Ovary (tissue), 9 donors: ENCODE measurements around the gene NOS1. TPM values are rescaled to one million over a fixed set of nuclear protein-coding genes. Genes with fewer than 3 reads are reported as not detected.
A peak's percentile ranks its signal among the peaks of the same experiment; 100 is the strongest.

Source experiments
- DNase-seq, 5 donors: peaks; one replicate each; pipeline ENCODE4 v3.0.0-alpha.2; 2019 to 2020
- H3K27ac ChIP-seq, 2 donors: fragments of 200-600 bp; one replicate each; pipeline versions ENCODE4 v1.5.1 to v1.8.0; 2019 to 2022
- H3K27me3 ChIP-seq: fragments of 200-600 bp; one replicate; pipeline ENCODE4 v1.8.0; 2022
- H3K36me3 ChIP-seq: fragments of 200-600 bp; sonication (generic); one replicate; pipeline ENCODE4 v1.5.1; 2019
- H3K4me1 ChIP-seq: one replicate; pipeline ENCODE4 v1.8.1; 2013; ENCODE audit warnings: mild to moderate bottlenecking, moderate library complexity; ENCODE audit not compliant: insufficient read depth
- H3K4me3 ChIP-seq: fragments of 200-600 bp; sonication (generic); one replicate; pipeline ENCODE4 v1.5.1; 2017
- H3K9me3 ChIP-seq, 2 donors: fragments of 200-600 bp in 1 of 2; sonication (generic) in 1 of 2; one replicate each; pipeline versions ENCODE4 v1.5.1 to v1.8.1; 2013 to 2019; ENCODE audit warnings: mild to moderate bottlenecking in 1 of 2, moderate library complexity in 1 of 2
- EP300 ChIP-seq: sonication (generic); formaldehyde crosslinking; IDR thresholded peaks from one replicate; pipeline ENCODE4 v1.6.1; 2017; ENCODE audit warnings: antibody characterized with exemption
- POLR2A ChIP-seq: fragments of 450-650 bp; IDR thresholded peaks from one replicate; pipeline ENCODE4 v1.6.1; 2017; ENCODE audit warnings: antibody characterized with exemption, mild to moderate bottlenecking, moderate library complexity
- WGBS, 3 donors: extraction: QIAGEN DNeasy Blood & Tissue Kit in 1 of 3; methylation state at CpG; one replicate each; pipeline versions ENCODE4 v1.1.5 to v1.1.7; 2013 to 2017; 5-methylcytosine and 5-hydroxymethylcytosine counted together
- intact Hi-C, 4 donors: fragments of 100-400 bp; cut with DNase I; formaldehyde crosslinking; loops; one replicate each; pipeline versions ENCODE4 v1.11.0 to v1.15.1; 2022 to 2023
- polyA plus RNA-seq, 2 donors: library from polyadenylated mRNA; stranded (reverse); fragments of 200-250 nt in 1 of 2; fragments of 350-450 nt in 1 of 2; fragmentation: Illumina TruSeq in 1 of 2; extraction: RNeasy Lipid Tissue Mini Kit (QIAGEN cat#74804) in 1 of 2; gene quantifications; one replicate each; pipeline ENCODE4 v1.2.3, GENCODE V29; 2013 to 2014
- total RNA-seq, 7 donors: library from RNA; depleted of rRNA in 2 of 7; stranded (reverse); fragments of >200 nt in 2 of 7; fragmentation: NEBNext Ultra II Directional in 3 of 7; extraction: Animal tissue kit (Norgen Biotek cat#: 25700) in 3 of 7; gene quantifications; one replicate each; pipeline versions ENCODE4 v1.1.0 to v1.2.4, GENCODE V29; 2016 to 2023
- TF ChIP-seq, protein P1 (sequence below), 3 donors: fragments of 450-650 bp in 2 of 3; fragments of 200-600 bp in 1 of 3; IDR thresholded peaks; one replicate each; pipeline versions ENCODE4 v1.5.1 to v1.8.0; 2016 to 2022; ENCODE audit warnings: antibody characterized with exemption in 3 of 3, mild to moderate bottlenecking in 1 of 3
- donor health status: DM: no; HTN: no; CAD: no; lungs with moderate emphysema.
- donor health status: DM: no; HTN: no; CAD: no.
- donor health status: Bipolar disorder and iron deficiency.
- donor health status: DM: yes; HTN: yes; CAD: no.
- donor health status: DM: no; HTN: no; CAD: no.
- donor health status: DM: yes; HTN: yes; CAD: no.

The NOS1 gene
- total and polyA plus RNA-seq, 9 donors = 0.05 to 0.48 (median 0.22) TPM

DNA sequence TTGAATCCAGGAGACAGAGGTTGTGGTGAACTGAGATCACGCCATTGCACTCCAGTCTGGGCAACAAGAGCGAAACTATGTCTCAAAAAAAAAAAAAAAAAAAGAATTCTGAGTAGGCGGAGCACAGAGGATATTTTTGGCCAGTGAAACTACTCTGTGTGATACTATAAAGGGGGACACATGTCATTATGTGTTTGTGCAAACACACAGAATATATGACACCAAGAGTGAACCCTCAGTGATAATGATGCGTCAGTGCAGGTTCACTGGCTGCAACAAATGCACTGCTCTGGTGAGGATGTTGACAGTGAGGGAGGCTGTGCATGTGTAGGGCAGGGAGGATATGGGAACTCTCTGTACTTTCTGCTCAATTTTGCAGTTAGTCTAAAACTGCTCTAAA, 195.3 kb downstream of the NOS1 start:
- H3K4me1 ChIP-seq = peaks cover 10% of the 10 kb centered on the region
- H3K27me3 ChIP-seq = no peaks in the 10 kb centered on the region
- DNase-seq = no peak
- H3K36me3 ChIP-seq = no peaks in the 10 kb centered on the region
- H3K27ac ChIP-seq = no peak overlapping the region
- H3K4me3 ChIP-seq = no peak overlapping the region
- 71 to 82% (median 79%) methylated on average over 4 of the region's 4 CpGs for WGBS, 3 donors
- intact Hi-C loops = no loop called here
- TF ChIP-seq POLR2A (no peak), EP300 (no peak)
- TF ChIP-seq, protein P1, sequence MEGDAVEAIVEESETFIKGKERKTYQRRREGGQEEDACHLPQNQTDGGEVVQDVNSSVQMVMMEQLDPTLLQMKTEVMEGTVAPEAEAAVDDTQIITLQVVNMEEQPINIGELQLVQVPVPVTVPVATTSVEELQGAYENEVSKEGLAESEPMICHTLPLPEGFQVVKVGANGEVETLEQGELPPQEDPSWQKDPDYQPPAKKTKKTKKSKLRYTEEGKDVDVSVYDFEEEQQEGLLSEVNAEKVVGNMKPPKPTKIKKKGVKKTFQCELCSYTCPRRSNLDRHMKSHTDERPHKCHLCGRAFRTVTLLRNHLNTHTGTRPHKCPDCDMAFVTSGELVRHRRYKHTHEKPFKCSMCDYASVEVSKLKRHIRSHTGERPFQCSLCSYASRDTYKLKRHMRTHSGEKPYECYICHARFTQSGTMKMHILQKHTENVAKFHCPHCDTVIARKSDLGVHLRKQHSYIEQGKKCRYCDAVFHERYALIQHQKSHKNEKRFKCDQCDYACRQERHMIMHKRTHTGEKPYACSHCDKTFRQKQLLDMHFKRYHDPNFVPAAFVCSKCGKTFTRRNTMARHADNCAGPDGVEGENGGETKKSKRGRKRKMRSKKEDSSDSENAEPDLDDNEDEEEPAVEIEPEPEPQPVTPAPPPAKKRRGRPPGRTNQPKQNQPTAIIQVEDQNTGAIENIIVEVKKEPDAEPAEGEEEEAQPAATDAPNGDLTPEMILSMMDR (IDR thresholded peaks at IDR 0.05) = no peak
- H3K9me3 ChIP-seq = no peaks in the 10 kb centered on the region

- TF ChIP-seq, protein P1 (IDR thresholded peaks at IDR 0.05) = no peak
- TF ChIP-seq POLR2A (no peak), EP300 (no peak)
- WGBS, 3 donors = 57 to 64% (median 63%) methylated on average over 5 of the region's 5 CpGs
- Histone ChIP-seq H3K27ac (no peak overlapping the region), H3K9me3 (no peaks in the 10 kb centered on the region), H3K4me1 (peaks cover 10% of the 10 kb centered on the region), H3K4me3 (no peak overlapping the region), H3K27me3 (no peaks in the 10 kb centered on the region), H3K36me3 (no peaks in the 10 kb centered on the region)
- DNase-seq = no peak
- intact Hi-C loops = no loop called here
These were observed 196.1 kb downstream of the NOS1 start for GRCh38 chr12:117165342-117165741.

- Histone ChIP-seq H3K9me3 (no peaks in the 10 kb centered on the region), H3K36me3 (no peaks in the 10 kb centered on the region), H3K4me3 (no peak overlapping the region), H3K27me3 (no peaks in the 10 kb centered on the region), H3K4me1 (peaks cover 10% of the 10 kb centered on the region), H3K27ac (no peak overlapping the region)
- intact Hi-C loops = no loop called here
- WGBS, 3 donors = 40 to 43% (median 41%) methylated on average over 7 of the region's 7 CpGs
- TF ChIP-seq, protein P1 (IDR thresholded peaks at IDR 0.05) = no peak
- TF ChIP-seq POLR2A (no peak), EP300 (no peak)
- peak in 1 of 5 donors; percentile 42 for DNase-seq
These were observed 198.8 kb downstream of the NOS1 start for GRCh38 chr12:117162633-117163032.

- TF ChIP-seq EP300 (no peak), POLR2A (no peak)
- TF ChIP-seq, protein P1 (IDR thresholded peaks at IDR 0.05) = no peak
- no peaks in the 10 kb centered on the region for H3K9me3 ChIP-seq
- no peak overlapping the region for H3K4me3 ChIP-seq
- H3K27me3 ChIP-seq = no peaks in the 10 kb centered on the region
- DNase-seq = peak in 1 of 5 donors; percentile 46
- 39 to 45% (median 44%) methylated on average over 8 of the region's 8 CpGs for WGBS, 3 donors
- no peaks in the 10 kb centered on the region for H3K36me3 ChIP-seq
- H3K27ac ChIP-seq = no peak overlapping the region
- peaks cover 10% of the 10 kb centered on the region for H3K4me1 ChIP-seq
- intact Hi-C loops = no loop called here
These were observed 199.3 kb downstream of the NOS1 start for GRCh38 chr12:117162167-117162539.
